ENCODE measurements around the gene CNN3.
A peak's percentile ranks its signal among the peaks of the same experiment; 100 is the strongest.

CNN3 gene

DNA sequence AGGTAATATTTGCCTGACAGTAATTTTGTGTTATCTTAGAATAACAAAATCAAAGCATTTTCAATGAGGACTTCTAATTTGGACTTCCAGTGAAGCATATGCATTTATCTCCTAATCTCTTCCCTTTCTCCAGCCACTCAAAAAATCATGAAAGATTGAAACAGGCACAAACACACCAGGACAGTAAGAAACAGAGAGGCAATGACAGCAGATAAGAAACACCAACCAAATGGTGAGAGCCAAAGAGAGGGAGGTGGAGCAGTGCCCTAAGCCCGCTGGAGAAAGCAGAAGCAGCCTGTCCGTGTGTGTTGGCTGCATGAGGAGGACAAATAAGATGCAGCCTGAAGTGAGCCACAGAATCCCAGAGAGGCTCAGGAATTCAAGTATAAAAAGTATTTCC lies 67.7 kb downstream of the CNN3 start:
- no peak overlapping the region for H3K4me3 ChIP-seq (replicated peaks; ENCODE audit: low read depth, low read length)
- TF ChIP-seq, protein P1, sequence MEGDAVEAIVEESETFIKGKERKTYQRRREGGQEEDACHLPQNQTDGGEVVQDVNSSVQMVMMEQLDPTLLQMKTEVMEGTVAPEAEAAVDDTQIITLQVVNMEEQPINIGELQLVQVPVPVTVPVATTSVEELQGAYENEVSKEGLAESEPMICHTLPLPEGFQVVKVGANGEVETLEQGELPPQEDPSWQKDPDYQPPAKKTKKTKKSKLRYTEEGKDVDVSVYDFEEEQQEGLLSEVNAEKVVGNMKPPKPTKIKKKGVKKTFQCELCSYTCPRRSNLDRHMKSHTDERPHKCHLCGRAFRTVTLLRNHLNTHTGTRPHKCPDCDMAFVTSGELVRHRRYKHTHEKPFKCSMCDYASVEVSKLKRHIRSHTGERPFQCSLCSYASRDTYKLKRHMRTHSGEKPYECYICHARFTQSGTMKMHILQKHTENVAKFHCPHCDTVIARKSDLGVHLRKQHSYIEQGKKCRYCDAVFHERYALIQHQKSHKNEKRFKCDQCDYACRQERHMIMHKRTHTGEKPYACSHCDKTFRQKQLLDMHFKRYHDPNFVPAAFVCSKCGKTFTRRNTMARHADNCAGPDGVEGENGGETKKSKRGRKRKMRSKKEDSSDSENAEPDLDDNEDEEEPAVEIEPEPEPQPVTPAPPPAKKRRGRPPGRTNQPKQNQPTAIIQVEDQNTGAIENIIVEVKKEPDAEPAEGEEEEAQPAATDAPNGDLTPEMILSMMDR (IDR thresholded peaks at IDR 0.05; ENCODE audit: low read length, missing control alignments), result no peak
- DNase-seq (ENCODE audit: low read depth), result no peak

DNA sequence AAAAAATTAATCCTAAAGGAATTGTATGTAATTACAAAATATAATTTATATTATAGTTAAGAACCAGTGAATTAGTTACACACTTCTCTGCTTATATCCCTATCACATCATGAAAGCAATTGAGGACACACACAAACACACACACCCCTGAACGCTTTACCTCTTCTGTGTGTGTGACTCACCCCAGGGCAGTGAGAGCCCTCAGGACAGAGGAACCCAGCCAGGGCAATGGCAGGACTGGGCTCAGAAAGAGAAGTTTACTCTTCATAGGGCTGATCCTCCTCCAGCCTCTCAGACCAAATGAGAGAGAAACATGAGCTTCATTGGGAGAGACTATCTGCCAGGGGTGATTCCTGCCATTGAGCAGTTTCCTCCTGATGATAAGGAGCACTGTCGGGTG lies 68.6 kb downstream of the CNN3 start:
- DNase-seq (ENCODE audit: low read depth), result no peak
- TF ChIP-seq, protein P1 (IDR thresholded peaks at IDR 0.05; ENCODE audit: low read length, missing control alignments), result no peak
- no peak overlapping the region for H3K4me3 ChIP-seq (replicated peaks; ENCODE audit: low read depth, low read length)

DNA sequence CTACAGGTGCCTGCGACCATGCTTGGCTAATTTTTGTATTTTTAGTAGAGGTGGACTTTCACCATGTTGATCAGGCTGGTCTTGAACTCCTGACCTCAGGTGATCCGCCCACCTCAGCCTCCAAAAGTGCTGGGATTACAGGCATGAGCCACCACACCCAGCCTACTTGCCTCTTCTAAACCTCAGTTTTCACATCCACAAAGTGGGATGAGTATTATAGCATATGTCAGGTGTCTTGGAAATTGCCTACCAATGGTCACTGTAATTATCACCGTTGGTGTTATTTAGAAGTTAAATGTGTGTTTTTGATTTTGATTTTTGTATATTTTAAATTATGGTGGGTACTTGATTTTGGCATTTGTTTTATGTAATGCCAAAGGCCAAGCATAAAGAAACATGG lies 70.0 kb downstream of the CNN3 start:
- TF ChIP-seq, protein P1 (IDR thresholded peaks at IDR 0.05; ENCODE audit: low read length, missing control alignments), result no peak
- no peak for DNase-seq (ENCODE audit: low read depth)
- no peak overlapping the region for H3K4me3 ChIP-seq (replicated peaks; ENCODE audit: low read depth, low read length)

DNA sequence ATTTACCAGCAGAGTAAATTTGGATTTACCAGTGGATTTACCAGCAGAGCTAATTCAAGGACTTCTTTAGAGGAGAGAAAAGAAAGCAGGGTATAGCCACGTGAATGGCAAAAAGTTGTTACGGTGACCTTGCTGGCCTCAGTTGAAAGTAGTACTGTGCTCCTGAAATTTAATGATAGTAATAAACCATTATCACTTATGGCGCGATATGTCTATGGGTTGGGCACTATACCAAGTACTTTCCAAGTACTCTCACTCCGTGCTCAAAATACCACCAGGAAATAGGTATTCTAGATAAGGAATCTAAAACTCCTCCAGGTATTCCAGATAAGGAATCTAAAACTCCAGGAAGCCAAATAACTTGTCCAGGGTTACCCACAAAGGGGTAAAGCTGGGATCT lies 70.9 kb downstream of the CNN3 start:
- no peak overlapping the region for H3K4me3 ChIP-seq (replicated peaks; ENCODE audit: low read depth, low read length)
- TF ChIP-seq, protein P1 (IDR thresholded peaks at IDR 0.05; ENCODE audit: low read length, missing control alignments), result no peak
- DNase-seq (ENCODE audit: low read depth), result no peak

DNA sequence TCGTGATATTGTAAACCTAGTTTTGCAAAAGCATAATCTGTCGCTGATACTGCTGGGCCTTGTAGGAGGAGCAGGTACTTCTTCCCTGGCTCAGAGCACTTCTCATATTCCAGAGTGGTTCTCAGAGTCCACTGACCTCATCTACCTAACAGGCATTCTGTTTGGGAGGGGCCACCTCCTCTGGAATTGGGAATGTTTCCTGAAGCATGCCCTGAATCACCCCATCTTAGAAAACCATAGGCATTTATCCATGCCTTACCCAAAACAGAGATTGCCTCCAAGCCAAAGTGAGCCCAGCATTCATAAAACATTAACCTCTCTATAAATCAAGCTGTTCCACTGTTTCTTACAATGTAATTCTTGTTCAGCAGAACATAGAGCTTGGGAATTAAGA lies 71.6 kb downstream of the CNN3 start:
- H3K4me3 ChIP-seq (replicated peaks; ENCODE audit: low read depth, low read length), result no peak overlapping the region
- DNase-seq (ENCODE audit: low read depth), result no peak

DNA sequence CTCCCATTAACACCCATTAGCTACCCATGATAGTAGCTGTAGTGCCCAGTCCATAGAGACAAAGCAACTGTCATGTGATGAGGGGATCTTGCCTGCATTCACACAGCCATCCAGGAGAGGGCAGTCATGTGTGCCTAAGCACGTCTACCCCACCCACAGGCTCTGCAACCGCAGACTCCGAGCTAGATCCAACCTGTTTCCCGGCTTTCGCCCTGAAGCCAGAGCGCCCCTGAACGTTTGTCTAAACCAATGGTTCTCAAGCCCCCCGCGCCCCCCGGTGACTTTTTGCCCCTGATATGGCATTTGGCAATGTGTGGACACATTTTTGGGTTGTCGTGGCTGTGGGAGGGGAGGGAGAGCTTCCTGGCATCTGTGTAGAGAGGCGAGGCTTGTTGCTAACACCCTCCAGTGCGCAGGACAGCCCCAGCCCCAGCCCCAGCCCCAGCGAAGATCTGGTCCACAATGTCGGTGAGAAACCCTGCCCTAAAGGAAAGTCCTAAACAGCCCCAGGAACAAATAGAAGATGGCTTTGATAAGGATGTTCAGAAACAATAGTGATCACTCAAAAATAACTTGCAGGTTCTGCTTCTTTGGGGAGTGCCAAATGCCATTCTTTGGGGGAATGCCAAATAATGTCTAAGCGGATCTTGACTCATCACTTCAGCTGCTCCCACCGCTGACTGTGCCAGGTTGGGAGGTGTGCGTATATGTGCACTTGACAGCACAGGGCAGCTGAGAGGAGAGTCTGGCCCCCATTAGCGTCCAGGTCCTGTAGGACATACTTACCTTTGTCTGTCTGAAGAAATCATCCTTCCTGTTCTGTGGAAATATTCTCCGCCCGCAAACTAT lies 72.2 kb downstream of the CNN3 start:
- TF ChIP-seq, protein P1 (IDR thresholded peaks at IDR 0.05; ENCODE audit: low read length, missing control alignments), result peak; percentile 99
- H3K4me3 ChIP-seq (replicated peaks; ENCODE audit: low read depth, low read length), result peak overlapping the region; percentile 45
- peak; percentile 94 for DNase-seq (ENCODE audit: low read depth)

More for the DNA sequence above, 71.6 kb downstream of the CNN3 start:
- TF ChIP-seq, protein P1 (IDR thresholded peaks at IDR 0.05; ENCODE audit: low read length, missing control alignments), result no peak

DNA sequence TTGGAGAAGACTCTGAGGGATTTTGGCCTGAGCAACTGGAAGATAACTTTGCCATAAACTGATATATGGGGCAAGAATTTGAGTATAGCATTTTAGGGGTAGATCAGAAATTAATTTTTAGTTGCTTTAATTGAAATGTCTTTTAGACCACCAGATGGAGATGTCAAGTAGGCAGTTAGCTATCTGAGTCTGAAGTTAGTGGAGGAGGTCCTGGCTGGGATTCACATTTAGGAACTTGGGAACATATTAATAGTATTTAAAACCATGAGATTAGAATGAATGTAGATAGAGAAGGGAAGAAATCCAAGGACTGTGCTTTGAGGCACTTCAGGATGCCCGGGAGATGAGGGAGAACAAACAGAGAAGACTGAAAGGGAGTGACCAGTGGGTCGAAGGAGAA lies 74.1 kb downstream of the CNN3 start:
- no peak overlapping the region for H3K4me3 ChIP-seq (replicated peaks; ENCODE audit: low read depth, low read length)
- TF ChIP-seq, protein P1 (IDR thresholded peaks at IDR 0.05; ENCODE audit: low read length, missing control alignments), result peak; percentile 11
- peak; percentile 36 for DNase-seq (ENCODE audit: low read depth)

Data from fibroblast of pulmonary artery (primary cell).